PC-9 (cell line): ENCODE measurements around the gene COL25A1. TPM values are rescaled to one million over a fixed set of nuclear protein-coding genes. Genes with fewer than 3 reads are reported as not detected.

Source experiments
- BruUV-seq: library from RNA; stranded (reverse); fragments of 400-500 nt; replicated peaks from 2 replicates; lab custom pipeline; 2021; lab: Mats Ljungman, UMichigan
- CTCF ChIA-PET: fragments of 300-600 bp; sonication (Branson Sonifier 250); formaldehyde crosslinking; loops from one replicate; lab custom pipeline; 2022; ENCODE audit warnings: antibody characterized with exemption; lab: Charles Lee
- POLR2A ChIA-PET: fragments of 300-600 bp; sonication (Branson Sonifier 250); formaldehyde crosslinking; loops from one replicate; lab custom pipeline; 2022; ENCODE audit warnings: antibody characterized with exemption; ENCODE audit not compliant: unreplicated experiment; lab: Charles Lee
- DNase-seq, 2 experiments: peaks; one replicate each; pipeline versions ENCODE4 v3.0.0 to v3.0.0-alpha.2; 2015 to 2022; ENCODE audit warnings: mixed read lengths in 1 of 2
- H2AFZ ChIP-seq: fragments of 200-600 bp; sonication (generic); 2 replicates; pipeline ENCODE4 v1.8.1; 2017; ENCODE audit warnings: antibody characterized with exemption
- H3F3A ChIP-seq: fragments of 200-600 bp; sonication (generic); 2 replicates; pipeline ENCODE4 v1.8.1; 2017; ENCODE audit warnings: antibody characterized with exemption, mild to moderate bottlenecking, low read depth; ENCODE audit not compliant: insufficient read depth
- H3K27ac ChIP-seq: fragments of 200-600 bp; sonication (generic); 2 replicates; pipeline ENCODE4 v1.6.1; 2016; ENCODE audit warnings: mixed run types
- H3K27me3 ChIP-seq: fragments of 200-600 bp; sonication (generic); 2 replicates; pipeline ENCODE4 v1.6.1; 2016; ENCODE audit warnings: low read depth, mixed run types; ENCODE audit not compliant: insufficient read depth
- H3K36me3 ChIP-seq: fragments of 200-600 bp; sonication (generic); 2 replicates; pipeline ENCODE4 v1.6.1; 2016; ENCODE audit warnings: low read depth, mixed run types
- H3K4me1 ChIP-seq: fragments of 200-600 bp; sonication (generic); replicated peaks from 2 replicates; pipeline ENCODE4 v1.6.1; 2016; ENCODE audit warnings: mixed run types; ENCODE audit not compliant: insufficient read depth
- H3K4me2 ChIP-seq: fragments of 200-600 bp; sonication (generic); 2 replicates; pipeline ENCODE4 v1.6.1; 2017; ENCODE audit warnings: mixed run types
- H3K4me3 ChIP-seq: fragments of 200-600 bp; sonication (generic); 2 replicates; pipeline ENCODE4 v1.6.1; 2016; ENCODE audit warnings: mixed run types
- H3K79me2 ChIP-seq: fragments of 200-600 bp; sonication (generic); 2 replicates; pipeline ENCODE4 v1.6.1; 2017; ENCODE audit warnings: low read depth, mixed run types
- H3K9me2 ChIP-seq: fragments of 200-600 bp; sonication (generic); 2 replicates; pipeline ENCODE4 v1.8.1; 2017; ENCODE audit warnings: mild to moderate bottlenecking; ENCODE audit not compliant: insufficient read depth
- H3K9me3 ChIP-seq: fragments of 200-600 bp; sonication (generic); 2 replicates; pipeline ENCODE4 v1.8.1; 2016; ENCODE audit warnings: low read depth; ENCODE audit not compliant: insufficient read depth
- H4K20me1 ChIP-seq: fragments of 200-600 bp; sonication (generic); 2 replicates; pipeline ENCODE4 v1.8.1; 2017; ENCODE audit not compliant: insufficient read depth
- CTCF ChIP-seq: fragments of 200-600 bp; sonication (generic); conservative IDR thresholded peaks from 2 replicates; pipeline ENCODE4 v1.6.1; 2017; ENCODE audit warnings: mixed run types, antibody characterized with exemption, mild to moderate bottlenecking, moderate library complexity
- EZH2 ChIP-seq: fragments of 200-600 bp; sonication (generic); IDR thresholded peaks from 2 replicates; pipeline ENCODE4 v1.8.0; 2017; ENCODE audit warnings: antibody characterized with exemption, low read depth
- intact Hi-C: fragments of 100-400 bp; cut with micrococcal nuclease; formaldehyde crosslinking; loops from one replicate; pipeline ENCODE4 v1.10.0; 2022; ENCODE audit not compliant: unreplicated experiment
- total RNA-seq: library from RNA; stranded (reverse); gene quantifications from 2 replicates; pipeline ENCODE4 v1.2.3, GENCODE V29; 2021

COL25A1 gene
- total RNA-seq, 1 experiment from 2014 or later: not detected

- no peak overlapping the region for H3K27ac ChIP-seq
- no peak for DNase-seq
- no peak overlapping the region for H3K4me3 ChIP-seq
- ChIA-PET CTCF (no interaction called here), POLR2A (no interaction called here)
- TF ChIP-seq EZH2 (no peak), CTCF (no peak)
- no peaks in the 10 kb centered on the region for H3K9me3 ChIP-seq
- no peak overlapping the region for H2AFZ ChIP-seq
- no peaks in the 10 kb centered on the region for H3F3A ChIP-seq
- no peaks in the 10 kb centered on the region for H3K79me2 ChIP-seq
- intact Hi-C loops: no loop called here
- no peaks in the 10 kb centered on the region for H3K4me1 ChIP-seq
- no peaks in the 10 kb centered on the region for H4K20me1 ChIP-seq
- H3K27me3 ChIP-seq: no peaks in the 10 kb centered on the region
- no peaks in the 10 kb centered on the region for H3K9me2 ChIP-seq
- no peak overlapping the region for H3K4me2 ChIP-seq
- no peaks in the 10 kb centered on the region for H3K36me3 ChIP-seq
- BruUV-seq: no TSS peak
Observed at GRCh38 chr4:108793415-108793814, 509.0 kb downstream of the COL25A1 start.

- Histone ChIP-seq H3K36me3 (no peaks in the 10 kb centered on the region), H4K20me1 (no peaks in the 10 kb centered on the region), H3K79me2 (no peaks in the 10 kb centered on the region), H3K4me3 (no peak overlapping the region), H3K9me2 (no peaks in the 10 kb centered on the region), H3F3A (no peaks in the 10 kb centered on the region), H3K27me3 (no peaks in the 10 kb centered on the region), H3K4me1 (no peaks in the 10 kb centered on the region), H3K27ac (no peak overlapping the region), H3K4me2 (no peak overlapping the region), H3K9me3 (no peaks in the 10 kb centered on the region), H2AFZ (no peak overlapping the region)
- POLR2A ChIA-PET: no interaction called here
- CTCF ChIA-PET: no interaction called here
- DNase-seq: no peak
- TF ChIP-seq CTCF: no peak
- no peak for TF ChIP-seq EZH2
- intact Hi-C loops: no loop called here
- no TSS peak for BruUV-seq
Observed at GRCh38 chr4:108788731-108789130, 513.7 kb downstream of the COL25A1 start.

- BruUV-seq: no TSS peak
- intact Hi-C loops: no loop called here
- CTCF ChIA-PET: no interaction called here
Observed at GRCh38 chr4:108787724-108788123, 514.7 kb downstream of the COL25A1 start.

More at GRCh38 chr4:108787724-108788123, 514.7 kb downstream of the COL25A1 start:
- no peaks in the 10 kb centered on the region for H3K9me3 ChIP-seq
- H3K27ac ChIP-seq: no peak overlapping the region
- no peaks in the 10 kb centered on the region for H4K20me1 ChIP-seq
- POLR2A ChIA-PET: no interaction called here
- no peaks in the 10 kb centered on the region for H3K27me3 ChIP-seq
- no peaks in the 10 kb centered on the region for H3K36me3 ChIP-seq
- DNase-seq: no peak
- no peak overlapping the region for H3K4me2 ChIP-seq
- no peaks in the 10 kb centered on the region for H3K4me1 ChIP-seq
- TF ChIP-seq EZH2 (no peak), CTCF (no peak)
- H3K9me2 ChIP-seq: no peaks in the 10 kb centered on the region
- H2AFZ ChIP-seq: no peak overlapping the region
- no peaks in the 10 kb centered on the region for H3F3A ChIP-seq
- no peak overlapping the region for H3K4me3 ChIP-seq
- H3K79me2 ChIP-seq: no peaks in the 10 kb centered on the region
